ENCODE results near the gene SLC27A4. TPM values are rescaled to one million over a fixed set of nuclear protein-coding genes. Genes with fewer than 3 reads are reported as not detected.

The SLC27A4 gene
- total and polyA plus RNA-seq, 2 of the 13 experiments (the other 11 are each of a cell fraction or from before 2014, with no cell fraction given): 10.6 to 18.8 TPM

GRCh38 chr9:128370752-128371629, 30.7 kb downstream of the SLC27A4 start, which contains the start of gene URM1 (continued):
- TF ChIP-seq THAP7 (CRISPR knock-in tag; IDR thresholded peaks at IDR 0.05) (peak; percentile 55; the same call in 1 of the 2 replicates), HDAC2 (CRISPR knock-in tag; IDR thresholded peaks at IDR 0.05) (peak; percentile 55), ZBTB3 (CRISPR knock-in tag; IDR thresholded peaks at IDR 0.05; ENCODE audit: borderline replicate concordance, low read depth) (no peak), NFATC3 (CRISPR knock-in tag; IDR thresholded peaks at IDR 0.05) (no peak), ARID4A (CRISPR knock-in tag; IDR thresholded peaks at IDR 0.05; ENCODE audit: borderline replicate concordance) (peak; percentile 91), ZNF496 (CRISPR knock-in tag; IDR thresholded peaks at IDR 0.05; ENCODE audit: insufficient replicate concordance) (no peak), ZNF644 (CRISPR knock-in tag; IDR thresholded peaks at IDR 0.05; ENCODE audit: low read depth) (no peak), ZNF660 (CRISPR knock-in tag; IDR thresholded peaks at IDR 0.05; ENCODE audit: borderline replicate concordance, low read depth) (no peak), CREB1 (IDR thresholded peaks at IDR 0.05) (no peak), CREB1 (CRISPR knock-in tag; IDR thresholded peaks at IDR 0.05) (peak; percentile 89), ZNF724P (CRISPR knock-in tag; IDR thresholded peaks at IDR 0.05; ENCODE audit: borderline replicate concordance) (no peak), YEATS4 (CRISPR knock-in tag; IDR thresholded peaks at IDR 0.05; ENCODE audit: borderline replicate concordance) (no peak), ZFP90 (CRISPR knock-in tag; IDR thresholded peaks at IDR 0.05; ENCODE audit: borderline replicate concordance) (peak; percentile 24; the same call in 1 of the 2 replicates), ZNF713 (CRISPR knock-in tag; IDR thresholded peaks at IDR 0.05) (no peak), ATM (IDR thresholded peaks at IDR 0.05; ENCODE audit: borderline replicate concordance) (no peak), AKAP8 (CRISPR knock-in tag; IDR thresholded peaks at IDR 0.05) (no peak), RORA (CRISPR knock-in tag; IDR thresholded peaks at IDR 0.05) (no peak), SRSF4 (IDR thresholded peaks at IDR 0.05; ENCODE audit: low read depth, low read length, poor library complexity, severe bottlenecking) (no peak), ZNF883 (CRISPR knock-in tag; IDR thresholded peaks at IDR 0.05; ENCODE audit: not compliant biosample characterization) (no peak), ZNF557 (CRISPR knock-in tag; IDR thresholded peaks at IDR 0.05) (no peak), ZNF280B (CRISPR knock-in tag; IDR thresholded peaks at IDR 0.05; ENCODE audit: borderline replicate concordance) (peak; percentile 77), TRIM24 (CRISPR knock-in tag; IDR thresholded peaks at IDR 0.05) (no peak), SMAD9 (CRISPR knock-in tag; IDR thresholded peaks at IDR 0.05) (no peak)
